HL-60/S4 treated with retinoic acid at 250 ng/mL for 4 days and 3 days (cell line): ENCODE measurements around the gene SPARC.

Source experiments
- in situ Hi-C: fragments of 300-500 bp; cut with MboI; formaldehyde crosslinking; loops from 2 replicates; pipeline ENCODE4 v1.7.0; 2022; ENCODE audit warnings: low sequenced_read_pairs

SPARC gene

GRCh38 chr5:151679421-151680155, 7.1 kb downstream of the SPARC start:
- in situ Hi-C loops = no loop called here

GRCh38 chr5:151678713-151679112, 8.0 kb downstream of the SPARC start:
- in situ Hi-C loops = no loop called here

GRCh38 chr5:151677776-151678545, 8.8 kb downstream of the SPARC start:
- in situ Hi-C loops = no loop called here

DNA sequence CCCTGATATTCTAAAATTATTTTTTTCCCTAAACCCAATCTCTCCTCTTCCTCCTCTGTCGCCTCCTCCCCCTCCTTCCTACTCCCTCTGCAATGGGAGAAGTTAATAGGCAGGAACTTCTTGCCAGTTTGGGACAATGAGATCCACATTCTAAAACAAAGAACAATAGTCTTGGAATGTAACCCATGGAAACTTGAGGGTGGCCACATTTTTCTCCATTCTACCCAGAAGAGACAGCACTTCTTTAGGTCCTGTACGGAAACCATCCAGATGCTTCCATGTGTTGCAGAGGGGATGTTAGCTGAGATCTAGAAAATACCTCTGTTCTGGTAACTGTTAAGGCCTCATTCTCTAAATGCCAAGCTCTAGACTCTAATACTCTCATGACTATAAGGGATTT, 10.0 kb downstream of the SPARC start:
- in situ Hi-C loops = no loop called here

GRCh38 chr5:151676314-151676712, 10.4 kb downstream of the SPARC start:
- in situ Hi-C loops = no loop called here

DNA sequence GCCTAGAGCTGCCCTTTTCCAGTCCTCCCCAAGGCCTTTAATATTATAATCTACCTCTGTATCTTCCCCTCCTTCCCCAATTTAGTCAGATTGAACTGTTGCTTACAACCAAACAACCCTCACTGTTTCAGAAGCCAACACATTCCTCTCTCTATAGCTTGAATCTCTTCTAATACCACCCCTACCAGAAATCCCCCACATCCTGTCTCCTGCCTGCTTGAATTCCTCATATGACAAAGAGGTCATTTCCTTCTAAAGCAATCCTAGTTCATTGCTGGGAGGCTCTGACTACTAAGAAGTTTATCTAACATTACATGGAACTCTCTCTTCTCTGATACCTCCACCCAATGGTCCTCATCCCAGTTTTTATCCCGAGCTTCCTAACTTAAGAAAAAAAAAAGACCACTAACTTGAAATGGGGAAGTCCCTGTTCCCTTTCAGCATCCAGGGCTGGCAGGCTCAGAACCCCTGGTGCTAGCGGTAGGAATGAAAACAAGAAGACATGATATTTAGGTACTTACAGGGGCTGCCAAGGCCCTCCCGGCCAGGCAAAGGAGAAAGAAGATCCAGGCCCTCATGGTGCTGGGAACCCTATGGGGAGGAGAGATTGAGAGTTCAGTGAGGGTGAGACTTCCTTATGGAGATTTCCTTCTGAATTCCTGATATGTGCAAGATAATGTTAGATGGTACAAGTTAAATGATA, 11.0 kb downstream of the SPARC start:
- in situ Hi-C loops = no loop called here

DNA sequence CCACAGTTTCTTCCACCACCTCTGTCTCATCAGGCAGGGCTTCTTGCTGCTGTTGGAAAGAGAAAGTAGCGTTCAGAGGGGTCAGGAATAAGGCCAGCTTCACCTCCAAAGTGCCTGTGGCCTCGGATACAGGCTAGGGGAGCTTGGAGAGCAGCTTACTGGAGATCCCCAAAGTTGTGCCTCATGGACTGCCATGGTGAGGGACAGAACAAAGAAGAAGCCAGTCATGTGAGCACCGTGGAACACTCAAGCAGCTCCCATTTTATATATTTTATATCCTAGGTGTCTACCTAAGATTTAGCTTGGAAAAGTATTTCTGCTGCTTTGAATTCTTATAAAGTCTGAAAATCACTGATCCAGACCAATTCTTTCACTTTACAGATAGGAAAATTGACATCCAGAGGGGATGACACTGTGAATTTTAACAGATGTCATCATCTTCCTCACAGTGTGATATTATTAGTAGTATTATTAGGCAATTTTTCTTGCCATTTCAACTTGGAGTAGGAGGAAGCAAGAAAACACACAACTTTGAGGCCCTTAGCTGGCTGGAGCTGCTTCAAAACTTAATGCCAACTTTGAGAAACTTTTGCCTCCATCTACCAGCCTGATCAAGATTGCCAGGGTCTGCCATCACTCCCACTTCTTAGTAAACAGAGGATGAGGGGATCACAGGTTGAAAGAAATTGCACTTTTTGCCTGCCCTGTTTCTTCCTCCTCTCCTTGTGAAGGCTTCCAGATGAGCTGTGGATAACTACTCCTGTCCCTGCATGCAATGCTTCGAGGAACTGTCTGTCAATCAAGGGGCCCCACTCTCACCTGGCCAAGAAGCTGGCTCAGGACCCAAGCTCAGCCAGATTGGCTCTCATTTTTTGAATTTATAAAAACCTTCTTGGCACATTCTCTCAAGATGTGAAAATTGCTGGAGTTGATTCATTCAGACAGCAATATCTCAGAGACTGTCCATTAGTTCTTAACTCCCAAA, 11.8 kb downstream of the SPARC start:
- in situ Hi-C loops = no loop called here

DNA sequence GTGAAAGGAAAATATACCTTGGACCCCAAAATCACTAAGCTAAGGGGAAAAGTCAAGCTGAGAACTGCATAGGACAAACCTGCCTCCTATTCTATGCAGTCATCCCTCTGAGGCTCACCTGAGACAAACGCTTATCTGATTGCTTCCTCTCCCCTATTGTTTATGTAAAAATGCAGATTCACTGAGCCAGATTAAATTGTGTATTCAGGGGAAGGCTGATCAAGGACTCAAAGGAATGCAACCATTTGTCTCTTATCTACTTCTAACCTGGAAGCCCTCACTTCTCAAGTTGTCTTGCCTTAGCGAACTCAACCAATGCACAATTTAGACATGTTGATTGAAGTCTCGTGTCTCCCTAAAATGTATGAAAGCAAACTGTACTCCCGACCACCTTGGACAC, 13.3 kb downstream of the SPARC start:
- in situ Hi-C loops = no loop called here

DNA sequence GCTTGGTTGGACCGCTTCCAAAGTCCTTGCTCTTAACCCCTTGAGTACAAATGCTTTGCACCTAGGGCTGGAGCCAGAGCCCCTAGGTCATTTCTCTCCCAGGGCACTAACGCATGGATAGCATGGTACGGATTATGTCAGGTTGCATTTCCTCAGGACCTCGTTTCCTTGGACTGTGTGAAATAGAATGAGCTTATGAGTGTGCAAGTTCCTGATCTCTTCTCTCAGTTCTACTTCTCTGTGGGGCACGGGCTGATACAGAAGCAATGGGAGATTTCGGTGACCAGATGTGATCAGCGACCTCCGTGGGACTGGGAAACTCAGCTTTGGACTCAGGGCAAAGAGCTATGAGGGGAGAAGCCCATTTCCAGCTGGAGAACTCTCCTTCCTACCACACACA, 14.2 kb downstream of the SPARC start:
- in situ Hi-C loops = no loop called here

DNA sequence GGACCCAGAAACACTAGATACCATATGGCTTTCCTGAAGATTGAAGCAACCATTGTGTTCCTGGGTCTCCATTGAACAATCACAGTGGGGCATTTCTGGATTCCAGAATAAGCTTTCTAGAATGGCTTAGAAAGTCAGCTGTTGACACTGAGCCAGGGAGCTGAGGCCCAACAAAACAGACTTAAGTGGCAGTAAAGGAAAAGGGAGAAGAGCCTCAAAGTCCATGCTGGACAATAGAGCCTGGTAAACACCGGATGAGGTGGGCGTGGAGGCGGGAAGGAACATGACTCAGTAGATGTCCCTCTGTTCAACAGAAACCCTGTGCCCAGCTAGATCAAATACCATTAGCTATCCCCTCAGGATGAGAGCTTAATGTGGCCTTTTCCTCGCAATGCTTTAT, 14.8 kb downstream of the SPARC start:
- in situ Hi-C loops = no loop called here

- in situ Hi-C loops = no loop called here
Observed at GRCh38 chr5:151670953-151671636, 15.6 kb downstream of the SPARC start.

GRCh38 chr5:151670083-151670686, 16.5 kb downstream of the SPARC start:
- in situ Hi-C loops = no loop called here

- in situ Hi-C loops = loop anchor here (10.0 kb wide), 1 partner anchor 78 kb away; no protein-coding TSS in a partner anchor
Observed at GRCh38 chr5:151667083-151667482, 19.6 kb downstream of the SPARC start.

GRCh38 chr5:151665613-151666012, 21.1 kb downstream of the SPARC start:
- in situ Hi-C loops = loop anchor here (10.0 kb wide), 1 partner anchor 79 kb away; no protein-coding TSS in a partner anchor

DNA sequence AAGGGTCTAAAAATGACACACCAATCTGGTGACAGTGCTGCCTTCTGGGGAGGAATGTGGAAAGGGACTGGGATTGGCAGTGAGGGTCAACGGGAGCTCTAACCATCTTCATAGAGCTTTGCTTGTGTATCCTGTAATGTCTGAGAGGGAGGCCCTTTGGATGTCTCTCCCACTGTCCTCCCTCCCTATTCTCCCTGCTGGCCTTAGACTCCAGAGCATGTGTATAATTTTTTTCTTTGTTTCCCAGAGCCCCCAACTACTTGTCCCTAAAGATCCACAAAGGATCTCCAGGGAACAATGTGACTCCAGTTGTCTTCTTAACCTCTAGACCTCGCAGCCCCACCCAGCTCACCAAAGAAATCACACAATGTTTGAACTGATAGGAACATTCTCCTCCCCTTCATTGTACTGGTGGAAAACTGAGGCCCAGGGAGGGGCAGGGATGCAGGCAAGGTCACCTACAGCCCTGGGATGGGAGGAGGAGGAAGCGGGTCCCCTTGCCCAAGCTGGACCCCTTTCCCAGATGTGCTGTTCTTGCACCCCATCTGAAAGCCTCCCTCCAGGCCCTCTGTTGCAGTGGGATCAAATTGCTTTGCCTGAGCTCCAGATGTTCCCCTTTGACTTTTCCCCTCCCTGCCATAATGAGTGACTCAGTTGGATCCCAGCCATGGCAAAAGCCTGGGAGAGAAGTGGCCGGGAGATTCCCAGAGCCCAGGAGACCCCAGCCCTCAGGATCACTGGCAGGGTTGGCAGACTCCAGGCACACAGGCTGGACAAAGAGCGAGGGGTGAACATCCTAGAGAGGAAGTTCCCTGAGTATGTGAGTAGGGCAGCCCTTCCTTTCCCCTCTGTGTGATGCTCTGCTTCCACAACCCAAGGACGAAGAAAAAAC, 21.8 kb downstream of the SPARC start:
- in situ Hi-C loops = loop anchor here (10.0 kb wide), 1 partner anchor 80 kb away; no protein-coding TSS in a partner anchor

GRCh38 chr5:151663617-151664293, 23.0 kb downstream of the SPARC start:
- in situ Hi-C loops = loop anchor here (10.0 kb wide), 1 partner anchor 81 kb away; no protein-coding TSS in a partner anchor

GRCh38 chr5:151662805-151663204, 23.9 kb downstream of the SPARC start:
- in situ Hi-C loops = loop anchor here (10.0 kb wide), 1 partner anchor 82 kb away; no protein-coding TSS in a partner anchor
